IPS DF 6.9 (cell line): ENCODE data around the gene SKIDA1.

ENCODE experiments used
- DNase-seq: peaks from one replicate; pipeline ENCODE4 v3.0.0-alpha.2; 2013; ENCODE audit warnings: low read depth, low spot score
- H3K27ac ChIP-seq: one replicate; pipeline ENCODE4 v1.5.1; 2013; ENCODE audit warnings: low read length, control low read depth
- H3K27me3 ChIP-seq: 2 replicates; pipeline ENCODE4 v1.6.1; 2013; ENCODE audit warnings: mild to moderate bottlenecking, low read length; ENCODE audit not compliant: control insufficient read depth, insufficient read depth
- H3K36me3 ChIP-seq: 2 replicates; pipeline ENCODE4 v1.6.1; 2013; ENCODE audit warnings: low read length; ENCODE audit not compliant: control insufficient read depth, insufficient read depth
- H3K4me1 ChIP-seq: 2 replicates; pipeline ENCODE4 v1.6.1; 2013; ENCODE audit warnings: low read length; ENCODE audit not compliant: control insufficient read depth, insufficient read depth
- H3K4me3 ChIP-seq: 2 replicates; pipeline ENCODE4 v1.5.1; 2013; ENCODE audit warnings: mild to moderate bottlenecking, low read length
- H3K9me3 ChIP-seq: 2 replicates; pipeline ENCODE4 v1.6.1; 2013; ENCODE audit warnings: low read length, inconsistent platforms; ENCODE audit not compliant: control insufficient read depth, insufficient read depth
- WGBS: extraction: QIAGEN DNeasy Blood & Tissue Kit; methylation state at CpG from one replicate; pipeline ENCODE4 v1.1.7; 2013; ENCODE audit warnings: mixed read lengths, missing lambda C conversion rate; ENCODE audit not compliant: insufficient read length, insufficient coverage; 5-methylcytosine and 5-hydroxymethylcytosine counted together

The SKIDA1 gene

GRCh38 chr10:21494191-21495001, 31.1 kb downstream of the SKIDA1 start:
- Histone ChIP-seq H3K27ac (no peak overlapping the region), H3K4me1 (0 out of 2 replicates have a peak, but pooled peaks cover 2% of the 10 kb centered on the region), H3K9me3 (no peaks in the 10 kb centered on the region), H3K4me3 (peak overlapping the region; percentile 27; the same call in 1 of the 2 replicates), H3K36me3 (no peaks in the 10 kb centered on the region), H3K27me3 (peaks cover 5% of the 10 kb centered on the region; the same call in 1 of the 2 replicates)
- no CpG with 5 or more reads among the region's 66 CpGs for WGBS
- DNase-seq: no peak

- Histone ChIP-seq H3K27ac (no peak overlapping the region), H3K36me3 (no peaks in the 10 kb centered on the region), H3K4me3 (no peak overlapping the region; the same call in 1 of the 2 replicates), H3K4me1 (0 out of 2 replicates have a peak, but pooled peaks cover 2% of the 10 kb centered on the region), H3K9me3 (no peaks in the 10 kb centered on the region), H3K27me3 (no peaks in the 10 kb centered on the region)
- no peak for DNase-seq
- WGBS: no CpG with 5 or more reads among the region's 9 CpGs
These were observed 31.7 kb downstream of the SKIDA1 start for GRCh38 chr10:21493784-21494183.

- Histone ChIP-seq H3K27ac (no peak overlapping the region), H3K4me3 (no peak overlapping the region), H3K27me3 (no peaks in the 10 kb centered on the region), H3K9me3 (no peaks in the 10 kb centered on the region), H3K36me3 (no peaks in the 10 kb centered on the region), H3K4me1 (0 out of 2 replicates have a peak, but pooled peaks cover 2% of the 10 kb centered on the region)
- no CpG with 5 or more reads among the region's 3 CpGs for WGBS
- no peak for DNase-seq
These were observed 33.1 kb downstream of the SKIDA1 start for GRCh38 chr10:21492421-21492820.

GRCh38 chr10:21490711-21491105, 34.8 kb downstream of the SKIDA1 start:
- Histone ChIP-seq H3K9me3 (no peaks in the 10 kb centered on the region), H3K4me1 (0 out of 2 replicates have a peak, but pooled peaks cover 2% of the 10 kb centered on the region), H3K4me3 (no peak overlapping the region), H3K27me3 (no peaks in the 10 kb centered on the region), H3K27ac (no peak overlapping the region), H3K36me3 (no peaks in the 10 kb centered on the region)
- no peak for DNase-seq
- WGBS: no CpG with 5 or more reads among the region's 2 CpGs

- no peak overlapping the region for H3K4me3 ChIP-seq
- WGBS: no CpG with 5 or more reads among the region's 4 CpGs
- DNase-seq: no peak
- no peaks in the 10 kb centered on the region for H3K36me3 ChIP-seq
- no peaks in the 10 kb centered on the region for H3K9me3 ChIP-seq
- H3K4me1 ChIP-seq: 0 out of 2 replicates have a peak, but pooled peaks cover 2% of the 10 kb centered on the region
- no peaks in the 10 kb centered on the region for H3K27me3 ChIP-seq
- H3K27ac ChIP-seq: no peak overlapping the region
These were observed 35.3 kb downstream of the SKIDA1 start for GRCh38 chr10:21490028-21490710.

GRCh38 chr10:21488957-21489446, 36.5 kb downstream of the SKIDA1 start:
- H3K27ac ChIP-seq: no peak overlapping the region
- no peak for DNase-seq
- no CpG with 5 or more reads among the region's 5 CpGs for WGBS
- H3K4me3 ChIP-seq: no peak overlapping the region
- no peaks in the 10 kb centered on the region for H3K36me3 ChIP-seq
- no peaks in the 10 kb centered on the region for H3K9me3 ChIP-seq
- no peaks in the 10 kb centered on the region for H3K27me3 ChIP-seq
- no peaks in the 10 kb centered on the region for H3K4me1 ChIP-seq

GRCh38 chr10:21488246-21488956, 37.1 kb downstream of the SKIDA1 start:
- no peak for DNase-seq
- Histone ChIP-seq H3K4me1 (no peaks in the 10 kb centered on the region), H3K36me3 (no peaks in the 10 kb centered on the region), H3K27me3 (no peaks in the 10 kb centered on the region), H3K27ac (no peak overlapping the region), H3K9me3 (no peaks in the 10 kb centered on the region), H3K4me3 (no peak overlapping the region)
- 100% methylated on average over 2 of the region's 6 CpGs for WGBS

- no CpG with 5 or more reads among the region's 10 CpGs for WGBS
- H3K36me3 ChIP-seq: no peaks in the 10 kb centered on the region
- no peaks in the 10 kb centered on the region for H3K9me3 ChIP-seq
- H3K27ac ChIP-seq: no peak overlapping the region
- no peak for DNase-seq
- H3K4me1 ChIP-seq: no peaks in the 10 kb centered on the region
- H3K4me3 ChIP-seq: no peak overlapping the region
- no peaks in the 10 kb centered on the region for H3K27me3 ChIP-seq
These were observed 37.9 kb downstream of the SKIDA1 start for GRCh38 chr10:21487416-21488180.

GRCh38 chr10:21482821-21483220, 42.7 kb downstream of the SKIDA1 start:
- no peak for DNase-seq
- H3K4me3 ChIP-seq: no peak overlapping the region
- H3K36me3 ChIP-seq: no peaks in the 10 kb centered on the region
- no peaks in the 10 kb centered on the region for H3K9me3 ChIP-seq
- H3K27me3 ChIP-seq: no peaks in the 10 kb centered on the region
- no peaks in the 10 kb centered on the region for H3K4me1 ChIP-seq
- no CpG with 5 or more reads among the region's 3 CpGs for WGBS
- H3K27ac ChIP-seq: no peak overlapping the region
